ENCODE results near the gene DDX39A. TPM values are rescaled to one million over a fixed set of nuclear protein-coding genes. Genes with fewer than 3 reads are reported as not detected.

DDX39A gene
- total RNA-seq, 1 donor from 2014 or later, result 81.8 TPM

GRCh38 chr19:14441041-14441938, 22.1 kb upstream of the DDX39A start:
- no peaks in the 10 kb centered on the region for H3K27me3 ChIP-seq
- no peak overlapping the region for H3K27ac ChIP-seq
- peaks cover 18% of the 10 kb centered on the region for H3K4me1 ChIP-seq
- intact Hi-C loops (cut with DNase I), result no loop called here
- H3K4me3 ChIP-seq, result no peak overlapping the region
- DNase-seq (ENCODE audit: extremely low spot score in 2 of 2), result no peak
- no peaks in the 10 kb centered on the region for H3K9me3 ChIP-seq
- H3K36me3 ChIP-seq, result peaks cover 3 to 45% of the 10 kb centered on the region in 2 donors
- no peak for TF ChIP-seq POLR2A (IDR thresholded peaks at IDR 0.05)
- no peak for TF ChIP-seq POLR2AphosphoS5 (IDR thresholded peaks at IDR 0.05; ENCODE audit: insufficient read depth in 1 of 2, low read depth in 1 of 2)
- no peak for TF ChIP-seq CTCF (IDR thresholded peaks at IDR 0.05)

- DNase-seq (ENCODE audit: extremely low spot score in 2 of 2), result no peak
- intact Hi-C loops (cut with DNase I), result no loop called here
- Histone ChIP-seq H3K27ac (no peak overlapping the region), H3K27me3 (no peaks in the 10 kb centered on the region), H3K36me3 (peaks cover 3 to 36% of the 10 kb centered on the region in 2 donors), H3K4me1 (peaks cover 24% of the 10 kb centered on the region), H3K9me3 (no peaks in the 10 kb centered on the region), H3K4me3 (peak overlapping the region in 1 of 2 donors; percentile 12)
- TF ChIP-seq POLR2A (IDR thresholded peaks at IDR 0.05) (no peak), POLR2AphosphoS5 (IDR thresholded peaks at IDR 0.05; ENCODE audit: insufficient read depth in 1 of 2, low read depth in 1 of 2) (peak in 1 of 2 donors; percentile 29)
Observed at GRCh38 chr19:14440049-14440448, 20.9 kb upstream of the DDX39A start.

- TF ChIP-seq POLR2A (IDR thresholded peaks at IDR 0.05), result no peak
- no peak for TF ChIP-seq CTCF (IDR thresholded peaks at IDR 0.05)
- TF ChIP-seq POLR2AphosphoS5 (IDR thresholded peaks at IDR 0.05; ENCODE audit: insufficient read depth in 1 of 2, low read depth in 1 of 2), result no peak
- H3K9me3 ChIP-seq, result no peaks in the 10 kb centered on the region
- no peak overlapping the region for H3K27ac ChIP-seq
- DNase-seq (ENCODE audit: extremely low spot score in 2 of 2), result no peak
- peaks cover 34% of the 10 kb centered on the region for H3K4me1 ChIP-seq
- no peaks in the 10 kb centered on the region for H3K27me3 ChIP-seq
- H3K4me3 ChIP-seq, result no peak overlapping the region
- intact Hi-C loops (cut with DNase I), result loop anchor here (5.0 kb wide), 1 partner anchor 33 kb away; no protein-coding TSS in a partner anchor
- H3K36me3 ChIP-seq, result peaks cover 3 to 28% of the 10 kb centered on the region in 2 donors
Observed at GRCh38 chr19:14439014-14439413, 19.9 kb upstream of the DDX39A start.

- DNase-seq (ENCODE audit: extremely low spot score in 2 of 2), result no peak
- intact Hi-C loops (cut with DNase I), result loop anchor here (5.0 kb wide), 1 partner anchor 35 kb away; no protein-coding TSS in a partner anchor
- no peak overlapping the region for H3K4me3 ChIP-seq
Observed at GRCh38 chr19:14437578-14438140, 18.5 kb upstream of the DDX39A start.

More at GRCh38 chr19:14437578-14438140, 18.5 kb upstream of the DDX39A start:
- Histone ChIP-seq H3K9me3 (no peaks in the 10 kb centered on the region), H3K4me1 (peaks cover 42% of the 10 kb centered on the region), H3K36me3 (peaks cover 0 to 14% of the 10 kb centered on the region in 2 donors), H3K27ac (no peak overlapping the region), H3K27me3 (no peaks in the 10 kb centered on the region)
- no peak for TF ChIP-seq POLR2AphosphoS5 (IDR thresholded peaks at IDR 0.05; ENCODE audit: insufficient read depth in 1 of 2, low read depth in 1 of 2)
- no peak for TF ChIP-seq POLR2A (IDR thresholded peaks at IDR 0.05)
- no peak for TF ChIP-seq CTCF (IDR thresholded peaks at IDR 0.05)

Data from vagina (tissue), 2 donors.